IMR-90 (cell line): ENCODE measurements around the gene CMSS1. TPM values are rescaled to one million over a fixed set of nuclear protein-coding genes. Genes with fewer than 3 reads are reported as not detected.

Experiments used
- ATAC-seq: fragments of 200-7000 bp; cut with Tn5 transposase; 2 replicates; pipeline ENCODE4 v1.9.1; 2020; ENCODE audit warnings: low read depth, mild to moderate bottlenecking, moderate library complexity
- BruUV-seq: library from RNA; stranded (reverse); fragments of 400-500 nt; replicated peaks from 2 replicates; lab custom pipeline; 2021; lab: Mats Ljungman, UMichigan
- CTCF ChIA-PET: fragments of 300-600 bp; formaldehyde crosslinking; extraction: SDS; loops from one replicate; lab custom pipeline; 2021; ENCODE audit warnings: antibody characterized with exemption; lab: Yijun Ruan, JAX
- POLR2A ChIA-PET: fragments of 300-600 bp; sonication (Branson Sonifier 250); formaldehyde crosslinking; loops from one replicate; lab custom pipeline; 2022; ENCODE audit warnings: antibody characterized with exemption; ENCODE audit not compliant: unreplicated experiment; lab: Charles Lee
- DNase-seq: peaks from one replicate; pipeline ENCODE4 v3.0.0; 2013
- H2AFZ ChIP-seq: replicated peaks from 2 replicates; pipeline ENCODE3; 2013; ENCODE audit warnings: low read length, mild to moderate bottlenecking; ENCODE audit not compliant: poor library complexity
- H2AK5ac ChIP-seq: 2 replicates; pipeline ENCODE4 v1.6.1; 2013; ENCODE audit warnings: low read depth, low read length, inconsistent platforms
- H2AK9ac ChIP-seq: replicated peaks from 2 replicates; pipeline ENCODE3; 2013; ENCODE audit warnings: mild to moderate bottlenecking, low read depth, low read length, moderate library complexity; ENCODE audit not compliant: poor library complexity
- H2BK120ac ChIP-seq: 2 replicates; pipeline ENCODE4 v1.6.1; 2013; ENCODE audit warnings: low read depth, low read length, inconsistent platforms
- H2BK15ac ChIP-seq: 3 replicates; pipeline ENCODE4 v1.6.1; 2013; ENCODE audit warnings: low read depth, low read length, inconsistent platforms
- H2BK20ac ChIP-seq: 2 replicates; pipeline ENCODE4 v1.6.1; 2013; ENCODE audit warnings: low read depth, mild to moderate bottlenecking, inconsistent platforms, low read length, moderate library complexity
- H2BK5ac ChIP-seq: 2 replicates; pipeline ENCODE4 v1.6.1; 2013; ENCODE audit warnings: mild to moderate bottlenecking, low read depth, low read length, inconsistent platforms; ENCODE audit not compliant: poor library complexity, severe bottlenecking
- H3K14ac ChIP-seq: replicated peaks from 2 replicates; pipeline ENCODE4 v1.6.1; 2013; ENCODE audit warnings: low read depth, low read length, inconsistent platforms
- H3K18ac ChIP-seq: 2 replicates; pipeline ENCODE4 v1.6.1; 2013; ENCODE audit warnings: low read depth, low read length, control low read depth
- H3K23ac ChIP-seq: 2 replicates; pipeline ENCODE4 v1.6.1; 2013; ENCODE audit warnings: low read depth, low read length, inconsistent platforms
- H3K27ac ChIP-seq: 2 replicates; pipeline ENCODE4 v1.5.1; 2013; ENCODE audit warnings: mild to moderate bottlenecking, control low read depth, low read length; ENCODE audit not compliant: insufficient read depth
- H3K27me3 ChIP-seq: 2 replicates; pipeline ENCODE4 v1.6.1; 2013; ENCODE audit warnings: low read length; ENCODE audit not compliant: control insufficient read depth, insufficient read depth
- H3K36me3 ChIP-seq: 2 replicates; pipeline ENCODE4 v1.6.1; 2013; ENCODE audit warnings: low read length, mixed read lengths; ENCODE audit not compliant: control insufficient read depth, insufficient read depth
- H3K4ac ChIP-seq: 2 replicates; pipeline ENCODE4 v1.6.1; 2013; ENCODE audit warnings: low read depth, low read length, inconsistent platforms
- H3K4me1 ChIP-seq: 2 replicates; pipeline ENCODE4 v1.6.1; 2013; ENCODE audit warnings: low read length, mixed read lengths; ENCODE audit not compliant: control insufficient read depth, insufficient read depth
- H3K4me2 ChIP-seq: 2 replicates; pipeline ENCODE4 v1.6.1; 2013; ENCODE audit warnings: low read depth, mild to moderate bottlenecking, control low read depth, low read length, moderate library complexity
- H3K4me3 ChIP-seq: 2 replicates; pipeline ENCODE4 v1.5.1; 2013; ENCODE audit warnings: low read depth, mild to moderate bottlenecking, control low read depth, low read length, moderate library complexity; ENCODE audit not compliant: insufficient read depth
- H3K56ac ChIP-seq: 2 replicates; pipeline ENCODE4 v1.6.1; 2013; ENCODE audit warnings: low read length, inconsistent platforms; ENCODE audit not compliant: insufficient read depth; ENCODE audit errors: extremely low read depth
- H3K79me1 ChIP-seq, 2 experiments: 2 replicates each; pipeline ENCODE4 v1.6.1; 2013; ENCODE audit warnings: low read length in 2 of 2, inconsistent platforms in 1 of 2, low read depth in 1 of 2
- H3K9ac ChIP-seq: 2 replicates; pipeline ENCODE4 v1.6.1; 2013; ENCODE audit warnings: low read depth, low read length, control low read depth
- H3K9me1 ChIP-seq: 2 replicates; pipeline ENCODE4 v1.6.1; 2013; ENCODE audit warnings: low read length, inconsistent platforms; ENCODE audit not compliant: insufficient read depth
- H3K9me3 ChIP-seq: 2 replicates; pipeline ENCODE4 v1.6.1; 2013; ENCODE audit warnings: low read length; ENCODE audit not compliant: control insufficient read depth, insufficient read depth
- H4K20me1 ChIP-seq: 2 replicates; pipeline ENCODE4 v1.6.1; 2013; ENCODE audit warnings: low read length, inconsistent platforms; ENCODE audit not compliant: insufficient read depth
- H4K5ac ChIP-seq: 2 replicates; pipeline ENCODE4 v1.6.1; 2013; ENCODE audit warnings: mild to moderate bottlenecking, low read depth, low read length, control low read depth
- H4K8ac ChIP-seq, 2 experiments: 2 replicates each; pipeline ENCODE4 v1.6.1; 2013; ENCODE audit warnings: low read depth in 2 of 2, low read length in 2 of 2, control low read depth in 1 of 2, inconsistent platforms in 1 of 2
- H4K91ac ChIP-seq: 2 replicates; pipeline ENCODE4 v1.6.1; 2013; ENCODE audit warnings: low read depth, low read length, inconsistent platforms; ENCODE audit not compliant: insufficient read depth
- CEBPB ChIP-seq: IDR thresholded peaks from 2 replicates; pipeline ENCODE4 v1.6.1; 2012; ENCODE audit warnings: low read depth, low read length, improper control_type of control experiment
- ELK1 ChIP-seq: fragments of 150-350 bp; IDR thresholded peaks from 2 replicates; pipeline ENCODE4 v1.6.1; 2016; ENCODE audit warnings: low read depth, mild to moderate bottlenecking, low read length, moderate library complexity, borderline replicate concordance
- NFE2L2 ChIP-seq: fragments of 150-350 bp; IDR thresholded peaks from 2 replicates; pipeline ENCODE4 v1.6.1; 2016; ENCODE audit warnings: low read depth, mild to moderate bottlenecking, low read length
- RAD21 ChIP-seq: IDR thresholded peaks from 2 replicates; pipeline ENCODE4 v1.6.1; 2012; ENCODE audit warnings: low read length, improper control_type of control experiment
- SMC3 ChIP-seq: fragments of 150-350 bp; IDR thresholded peaks from 2 replicates; pipeline ENCODE4 v1.6.1; 2016; ENCODE audit warnings: low read depth, mild to moderate bottlenecking, antibody characterized with exemption, low read length, moderate library complexity
- WGBS, 2 experiments: methylation state at CpG; one replicate each; pipeline versions ENCODE4 v1.1.5 to v1.1.7; 2013; ENCODE audit warnings: missing lambda C conversion rate in 2 of 2; ENCODE audit not compliant: insufficient read length in 1 of 2; ENCODE audit errors: extremely low coverage in 2 of 2; 5-methylcytosine and 5-hydroxymethylcytosine counted together
- dilution Hi-C: fragments of 300-500 bp; cut with HindIII; formaldehyde crosslinking; loops from one replicate; pipeline ENCODE4 v1.14.3; 2018; ENCODE audit warnings: low sequenced_read_pairs; ENCODE audit not compliant: unreplicated experiment
- in situ Hi-C: fragments of 300-500 bp; cut with MboI; formaldehyde crosslinking; loops from 3 replicates; pipeline ENCODE4 v1.14.3; 2019; ENCODE audit warnings: low sequenced_read_pairs, inconsistent platforms, mixed read lengths
- intact Hi-C: fragments of 100-400 bp; cut with micrococcal nuclease; formaldehyde crosslinking; loops from 2 replicates; pipeline ENCODE4 v1.10.0; 2022
- polyA plus RNA-seq, 3 experiments: library from polyadenylated mRNA; depleted of rRNA; stranded (reverse); fragments of >200 nt; gene quantifications; 2 replicates each; pipeline ENCODE4 v1.2.3, GENCODE V29; 2012; ENCODE audit warnings: low replicate concordance in 1 of 3
- total RNA-seq: library from RNA; depleted of rRNA; stranded (reverse); fragments of >200 nt; gene quantifications from 2 replicates; pipeline ENCODE4 v1.2.3, GENCODE V29; 2012

CMSS1 gene
- total and polyA plus RNA-seq, 2 of the 4 experiments (the other 2 are of a cell fraction) = 12.5 to 13.6 TPM

GRCh38 chr3:99874237-99875002 is 56.8 kb downstream of the CMSS1 start (continued):
- TF ChIP-seq SMC3 (no peak), NFE2L2 (no peak), RAD21 (no peak)

GRCh38 chr3:99875581-99875928 is 57.9 kb downstream of the CMSS1 start:
- H3K36me3 ChIP-seq = peaks cover 8% of the 10 kb centered on the region
- H2BK120ac ChIP-seq = peak overlapping the region; percentile 85
- dilution Hi-C loops (no loop called here), intact Hi-C loops (loop anchor here (5.0 kb wide), 1 partner anchor 62 kb away; no protein-coding TSS in a partner anchor), in situ Hi-C loops (no loop called here)
- no peaks in the 10 kb centered on the region for H3K9me3 ChIP-seq
- H3K27ac ChIP-seq = peak overlapping the region; percentile 88
- POLR2A ChIA-PET = interaction anchor here (0.6 to 1.8 kb wide), 8 partner anchors 25 to 261 kb away, joined by 3 to 5 read pairs (median 4); no protein-coding TSS in a partner anchor
- no CpG with 5 or more reads among the region's 6 CpGs for WGBS, 2 experiments
- H3K27me3 ChIP-seq = no peaks in the 10 kb centered on the region
- BruUV-seq = TSS peak; percentile 52
- peak overlapping the region; percentile 98 for H3K4ac ChIP-seq
- peak overlapping the region; percentile 37 to 85 for H4K8ac ChIP-seq
- H3K18ac ChIP-seq = peak overlapping the region; percentile 91
- H2AK5ac ChIP-seq = peak overlapping the region; percentile 63
- H3K4me3 ChIP-seq = peak overlapping the region; percentile 88
- CTCF ChIA-PET = no interaction called here
- peaks cover 10% of the 10 kb centered on the region for H3K4me1 ChIP-seq
- peak overlapping the region; percentile 89 for H3K56ac ChIP-seq
- peak overlapping the region; percentile 21 for H2AK9ac ChIP-seq
- peak overlapping the region; percentile 73 for H2BK5ac ChIP-seq
- H3K23ac ChIP-seq = peak overlapping the region; percentile 95
- peak overlapping the region; percentile 99 for H3K14ac ChIP-seq
- peaks cover 11% of the 10 kb centered on the region for H3K9me1 ChIP-seq
- H4K20me1 ChIP-seq = peaks cover 31% of the 10 kb centered on the region
- no peak overlapping the region for H2AFZ ChIP-seq
- no peak for TF ChIP-seq ELK1
- TF ChIP-seq CEBPB = peak; percentile 79
- TF ChIP-seq NFE2L2 = no peak
- no peak for TF ChIP-seq SMC3
- peak overlapping the region; percentile 82 for H4K5ac ChIP-seq
- ATAC-seq (peak; percentile 47), DNase-seq (peak; percentile 60)
- H3K79me1 ChIP-seq = peaks cover 2 to 32% of the 10 kb centered on the region in 2 experiments
- peak overlapping the region; percentile 96 for H3K4me2 ChIP-seq
- peak overlapping the region; percentile 52; the same call in 1 of the 2 replicates for H2BK20ac ChIP-seq
- peak overlapping the region; percentile 89 for H3K9ac ChIP-seq
- H4K91ac ChIP-seq = peak overlapping the region; percentile 94
- H2BK15ac ChIP-seq = peak overlapping the region; percentile 43; the same call in 2 of the 3 replicates
